Measurements from ENCODE around the gene HES6. TPM values are rescaled to one million over a fixed set of nuclear protein-coding genes. Genes with fewer than 3 reads are reported as not detected.

Gene HES6
- total RNA-seq, 2 donors from 2014 or later: 0.47 to 1.3 TPM

GRCh38 chr2:238256111-238256510, 16.3 kb upstream of the HES6 start:
- no peaks in the 10 kb centered on the region for H3K9me3 ChIP-seq (ENCODE audit: control insufficient read depth, low read length, poor library complexity, severe bottlenecking)
- H3K27ac Mint-ChIP-seq: no peak overlapping the region
- no peaks in the 10 kb centered on the region for H3K36me3 Mint-ChIP-seq (ENCODE audit: low read depth)
- no peaks in the 10 kb centered on the region for H3K4me1 Mint-ChIP-seq
- DNase-seq (no peak), ATAC-seq (no peak)
- no peaks in the 10 kb centered on the region for H3K27me3 Mint-ChIP-seq
- no peak overlapping the region for H3K4me3 Mint-ChIP-seq

- H3K9me3 ChIP-seq (ENCODE audit: control insufficient read depth, low read length, poor library complexity, severe bottlenecking): no peaks in the 10 kb centered on the region
- Mint-ChIP-seq H3K4me3 (no peak overlapping the region), H3K27me3 (no peaks in the 10 kb centered on the region), H3K36me3 (ENCODE audit: low read depth) (no peaks in the 10 kb centered on the region), H3K4me1 (no peaks in the 10 kb centered on the region), H3K27ac (no peak overlapping the region)
- no peak for ATAC-seq
- no peak for DNase-seq
Observed at GRCh38 chr2:238255636-238256035, 15.8 kb upstream of the HES6 start.

- H3K9me3 ChIP-seq (ENCODE audit: control insufficient read depth, low read length, poor library complexity, severe bottlenecking): no peaks in the 10 kb centered on the region
- no peaks in the 10 kb centered on the region for H3K27me3 Mint-ChIP-seq
- H3K27ac Mint-ChIP-seq: no peak overlapping the region
- DNase-seq (no peak), ATAC-seq (no peak)
- H3K4me1 Mint-ChIP-seq: no peaks in the 10 kb centered on the region
- H3K4me3 Mint-ChIP-seq: no peak overlapping the region
- no peaks in the 10 kb centered on the region for H3K36me3 Mint-ChIP-seq (ENCODE audit: low read depth)
Observed at GRCh38 chr2:238255151-238255551, 15.3 kb upstream of the HES6 start.

- H3K36me3 Mint-ChIP-seq (ENCODE audit: low read depth): no peaks in the 10 kb centered on the region
- ATAC-seq (no peak), DNase-seq (no peak)
- no peaks in the 10 kb centered on the region for H3K27me3 Mint-ChIP-seq
- no peaks in the 10 kb centered on the region for H3K4me1 Mint-ChIP-seq
- H3K27ac Mint-ChIP-seq: no peak overlapping the region
- no peaks in the 10 kb centered on the region for H3K9me3 ChIP-seq (ENCODE audit: control insufficient read depth, low read length, poor library complexity, severe bottlenecking)
- no peak overlapping the region for H3K4me3 Mint-ChIP-seq
Observed at GRCh38 chr2:238254095-238254723, 14.4 kb upstream of the HES6 start.

GRCh38 chr2:238252766-238253630, 13.2 kb upstream of the HES6 start:
- Mint-ChIP-seq H3K36me3 (ENCODE audit: low read depth) (no peaks in the 10 kb centered on the region), H3K4me1 (no peaks in the 10 kb centered on the region), H3K27ac (no peak overlapping the region), H3K4me3 (no peak overlapping the region), H3K27me3 (no peaks in the 10 kb centered on the region)
- DNase-seq: no peak
- no peak for ATAC-seq
- no peaks in the 10 kb centered on the region for H3K9me3 ChIP-seq (ENCODE audit: control insufficient read depth, low read length, poor library complexity, severe bottlenecking)

- Mint-ChIP-seq H3K4me3 (no peak overlapping the region), H3K27ac (no peak overlapping the region), H3K36me3 (ENCODE audit: low read depth) (no peaks in the 10 kb centered on the region), H3K4me1 (no peaks in the 10 kb centered on the region), H3K27me3 (no peaks in the 10 kb centered on the region)
- ATAC-seq (no peak), DNase-seq (no peak)
- H3K9me3 ChIP-seq (ENCODE audit: control insufficient read depth, low read length, poor library complexity, severe bottlenecking): no peaks in the 10 kb centered on the region
Observed at GRCh38 chr2:238251986-238252385, 12.1 kb upstream of the HES6 start.

GRCh38 chr2:238251331-238251730, 11.5 kb upstream of the HES6 start:
- Mint-ChIP-seq H3K27ac (no peak overlapping the region), H3K27me3 (no peaks in the 10 kb centered on the region), H3K4me3 (no peak overlapping the region), H3K4me1 (no peaks in the 10 kb centered on the region), H3K36me3 (ENCODE audit: low read depth) (no peaks in the 10 kb centered on the region)
- DNase-seq (no peak), ATAC-seq (no peak)
- H3K9me3 ChIP-seq (ENCODE audit: control insufficient read depth, low read length, poor library complexity, severe bottlenecking): no peaks in the 10 kb centered on the region

- Mint-ChIP-seq H3K27ac (no peak overlapping the region), H3K27me3 (no peaks in the 10 kb centered on the region), H3K4me1 (no peaks in the 10 kb centered on the region), H3K36me3 (ENCODE audit: low read depth) (no peaks in the 10 kb centered on the region), H3K4me3 (no peak overlapping the region)
- DNase-seq (no peak), ATAC-seq (no peak)
- no peaks in the 10 kb centered on the region for H3K9me3 ChIP-seq (ENCODE audit: control insufficient read depth, low read length, poor library complexity, severe bottlenecking)
Observed at GRCh38 chr2:238250896-238251295, 11.1 kb upstream of the HES6 start.

- peak overlapping the region; percentile 9 for H3K27ac Mint-ChIP-seq
- H3K4me1 Mint-ChIP-seq: no peaks in the 10 kb centered on the region
- H3K4me3 Mint-ChIP-seq: no peak overlapping the region
- H3K27me3 Mint-ChIP-seq: no peaks in the 10 kb centered on the region
- H3K36me3 Mint-ChIP-seq (ENCODE audit: low read depth): no peaks in the 10 kb centered on the region
- ATAC-seq (no peak), DNase-seq (no peak)
- no peaks in the 10 kb centered on the region for H3K9me3 ChIP-seq (ENCODE audit: control insufficient read depth, low read length, poor library complexity, severe bottlenecking)
Observed at GRCh38 chr2:238247841-238248453, 8.1 kb upstream of the HES6 start.

GRCh38 chr2:238247002-238247822, 7.4 kb upstream of the HES6 start:
- Mint-ChIP-seq H3K4me1 (peaks cover 2% of the 10 kb centered on the region), H3K27ac (peak overlapping the region; percentile 9), H3K27me3 (no peaks in the 10 kb centered on the region), H3K4me3 (no peak overlapping the region), H3K36me3 (ENCODE audit: low read depth) (no peaks in the 10 kb centered on the region)
- DNase-seq (no peak), ATAC-seq (no peak)
- H3K9me3 ChIP-seq (ENCODE audit: control insufficient read depth, low read length, poor library complexity, severe bottlenecking): no peaks in the 10 kb centered on the region

GRCh38 chr2:238244151-238244550, 4.3 kb upstream of the HES6 start:
- DNase-seq (no peak), ATAC-seq (no peak)
- H3K27me3 Mint-ChIP-seq: no peaks in the 10 kb centered on the region
- H3K36me3 Mint-ChIP-seq (ENCODE audit: low read depth): peaks cover 2% of the 10 kb centered on the region
- H3K4me3 Mint-ChIP-seq: no peak overlapping the region
- H3K27ac Mint-ChIP-seq: no peak overlapping the region
- H3K9me3 ChIP-seq (ENCODE audit: control insufficient read depth, low read length, poor library complexity, severe bottlenecking): no peaks in the 10 kb centered on the region
- H3K4me1 Mint-ChIP-seq: peaks cover 13% of the 10 kb centered on the region

- Mint-ChIP-seq H3K27ac (peak overlapping the region; percentile 47), H3K4me3 (no peak overlapping the region), H3K4me1 (peaks cover 13% of the 10 kb centered on the region), H3K27me3 (no peaks in the 10 kb centered on the region), H3K36me3 (ENCODE audit: low read depth) (peaks cover 2% of the 10 kb centered on the region)
- no peaks in the 10 kb centered on the region for H3K9me3 ChIP-seq (ENCODE audit: control insufficient read depth, low read length, poor library complexity, severe bottlenecking)
- ATAC-seq (no peak), DNase-seq (no peak)
Observed at GRCh38 chr2:238243496-238244076, 3.7 kb upstream of the HES6 start.

All from T-helper 17 cell (primary cell).